ENCODE data around the gene ZFP36L2.

DNA sequence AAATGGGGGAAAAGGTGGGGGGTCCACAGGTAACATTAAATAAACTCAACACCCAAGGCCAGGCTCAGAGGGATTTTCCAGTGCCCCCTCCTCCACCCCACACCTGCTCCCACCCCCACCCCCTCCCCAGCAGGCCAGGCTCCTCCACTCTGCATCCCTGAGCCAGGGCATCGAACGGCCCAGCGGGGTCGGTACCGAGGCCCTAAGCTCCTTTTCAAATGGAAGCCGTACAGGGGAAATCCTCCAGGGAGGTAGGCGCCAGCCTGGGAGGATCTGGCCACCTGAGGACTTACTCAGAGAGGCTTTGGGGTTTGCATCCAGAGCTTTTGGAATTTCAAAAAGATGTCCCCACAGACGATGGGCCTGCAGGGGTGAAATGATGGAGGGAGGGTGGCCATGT, 46.5 kb downstream of the ZFP36L2 start:
- TF ChIP-seq ZNF624 (tag by site-specific recombination; IDR thresholded peaks at IDR 0.05) (no peak), ZNF239 (tag by site-specific recombination; IDR thresholded peaks at IDR 0.05) (no peak), ZFP3 (tag by site-specific recombination; IDR thresholded peaks at IDR 0.05; ENCODE audit: low read depth) (no peak), ZNF548 (tag by site-specific recombination; IDR thresholded peaks at IDR 0.05) (no peak), ZBTB7A (tag by site-specific recombination; IDR thresholded peaks at IDR 0.05; ENCODE audit: low read depth) (no peak), MYNN (tag by site-specific recombination; IDR thresholded peaks at IDR 0.05; ENCODE audit: borderline replicate concordance) (no peak), ZNF521 (tag by site-specific recombination; IDR thresholded peaks at IDR 0.05) (no peak), SCRT1 (tag by site-specific recombination; IDR thresholded peaks at IDR 0.05; ENCODE audit: borderline replicate concordance) (no peak)
- TF ChIP-seq, protein P1, sequence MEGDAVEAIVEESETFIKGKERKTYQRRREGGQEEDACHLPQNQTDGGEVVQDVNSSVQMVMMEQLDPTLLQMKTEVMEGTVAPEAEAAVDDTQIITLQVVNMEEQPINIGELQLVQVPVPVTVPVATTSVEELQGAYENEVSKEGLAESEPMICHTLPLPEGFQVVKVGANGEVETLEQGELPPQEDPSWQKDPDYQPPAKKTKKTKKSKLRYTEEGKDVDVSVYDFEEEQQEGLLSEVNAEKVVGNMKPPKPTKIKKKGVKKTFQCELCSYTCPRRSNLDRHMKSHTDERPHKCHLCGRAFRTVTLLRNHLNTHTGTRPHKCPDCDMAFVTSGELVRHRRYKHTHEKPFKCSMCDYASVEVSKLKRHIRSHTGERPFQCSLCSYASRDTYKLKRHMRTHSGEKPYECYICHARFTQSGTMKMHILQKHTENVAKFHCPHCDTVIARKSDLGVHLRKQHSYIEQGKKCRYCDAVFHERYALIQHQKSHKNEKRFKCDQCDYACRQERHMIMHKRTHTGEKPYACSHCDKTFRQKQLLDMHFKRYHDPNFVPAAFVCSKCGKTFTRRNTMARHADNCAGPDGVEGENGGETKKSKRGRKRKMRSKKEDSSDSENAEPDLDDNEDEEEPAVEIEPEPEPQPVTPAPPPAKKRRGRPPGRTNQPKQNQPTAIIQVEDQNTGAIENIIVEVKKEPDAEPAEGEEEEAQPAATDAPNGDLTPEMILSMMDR (tag by site-specific recombination; IDR thresholded peaks at IDR 0.05), result no peak
- TF ChIP-seq, protein P2, sequence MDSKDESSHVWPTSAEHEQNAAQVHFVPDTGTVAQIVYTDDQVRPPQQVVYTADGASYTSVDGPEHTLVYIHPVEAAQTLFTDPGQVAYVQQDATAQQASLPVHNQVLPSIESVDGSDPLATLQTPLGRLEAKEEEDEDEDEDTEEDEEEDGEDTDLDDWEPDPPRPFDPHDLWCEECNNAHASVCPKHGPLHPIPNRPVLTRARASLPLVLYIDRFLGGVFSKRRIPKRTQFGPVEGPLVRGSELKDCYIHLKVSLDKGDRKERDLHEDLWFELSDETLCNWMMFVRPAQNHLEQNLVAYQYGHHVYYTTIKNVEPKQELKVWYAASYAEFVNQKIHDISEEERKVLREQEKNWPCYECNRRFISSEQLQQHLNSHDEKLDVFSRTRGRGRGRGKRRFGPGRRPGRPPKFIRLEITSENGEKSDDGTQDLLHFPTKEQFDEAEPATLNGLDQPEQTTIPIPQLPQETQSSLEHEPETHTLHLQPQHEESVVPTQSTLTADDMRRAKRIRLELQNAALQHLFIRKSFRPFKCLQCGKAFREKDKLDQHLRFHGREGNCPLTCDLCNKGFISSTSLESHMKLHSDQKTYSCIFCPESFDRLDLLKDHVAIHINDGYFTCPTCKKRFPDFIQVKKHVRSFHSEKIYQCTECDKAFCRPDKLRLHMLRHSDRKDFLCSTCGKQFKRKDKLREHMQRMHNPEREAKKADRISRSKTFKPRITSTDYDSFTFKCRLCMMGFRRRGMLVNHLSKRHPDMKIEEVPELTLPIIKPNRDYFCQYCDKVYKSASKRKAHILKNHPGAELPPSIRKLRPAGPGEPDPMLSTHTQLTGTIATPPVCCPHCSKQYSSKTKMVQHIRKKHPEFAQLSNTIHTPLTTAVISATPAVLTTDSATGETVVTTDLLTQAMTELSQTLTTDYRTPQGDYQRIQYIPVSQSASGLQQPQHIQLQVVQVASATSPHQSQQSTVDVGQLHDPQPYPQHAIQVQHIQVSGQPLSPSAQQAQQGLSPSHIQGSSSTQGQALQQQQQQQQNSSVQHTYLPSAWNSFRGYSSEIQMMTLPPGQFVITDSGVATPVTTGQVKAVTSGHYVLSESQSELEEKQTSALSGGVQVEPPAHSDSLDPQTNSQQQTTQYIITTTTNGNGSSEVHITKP (tag by site-specific recombination; IDR thresholded peaks at IDR 0.05), result no peak
- TF ChIP-seq, protein P3, sequence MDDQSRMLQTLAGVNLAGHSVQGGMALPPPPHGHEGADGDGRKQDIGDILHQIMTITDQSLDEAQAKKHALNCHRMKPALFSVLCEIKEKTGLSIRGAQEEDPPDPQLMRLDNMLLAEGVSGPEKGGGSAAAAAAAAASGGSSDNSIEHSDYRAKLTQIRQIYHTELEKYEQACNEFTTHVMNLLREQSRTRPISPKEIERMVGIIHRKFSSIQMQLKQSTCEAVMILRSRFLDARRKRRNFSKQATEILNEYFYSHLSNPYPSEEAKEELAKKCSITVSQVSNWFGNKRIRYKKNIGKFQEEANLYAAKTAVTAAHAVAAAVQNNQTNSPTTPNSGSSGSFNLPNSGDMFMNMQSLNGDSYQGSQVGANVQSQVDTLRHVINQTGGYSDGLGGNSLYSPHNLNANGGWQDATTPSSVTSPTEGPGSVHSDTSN (CRISPR knock-in tag; IDR thresholded peaks at IDR 0.05), result no peak
- TF ChIP-seq, protein P4, sequence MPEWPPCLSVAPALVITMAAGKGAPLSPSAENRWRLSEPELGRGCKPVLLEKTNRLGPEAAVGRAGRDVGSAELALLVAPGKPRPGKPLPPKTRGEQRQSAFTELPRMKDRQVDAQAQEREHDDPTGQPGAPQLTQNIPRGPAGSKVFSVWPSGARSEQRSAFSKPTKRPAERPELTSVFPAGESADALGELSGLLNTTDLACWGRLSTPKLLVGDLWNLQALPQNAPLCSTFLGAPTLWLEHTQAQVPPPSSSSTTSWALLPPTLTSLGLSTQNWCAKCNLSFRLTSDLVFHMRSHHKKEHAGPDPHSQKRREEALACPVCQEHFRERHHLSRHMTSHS (tag by site-specific recombination; IDR thresholded peaks at IDR 0.05), result no peak
